K562 (cell line): Measurements from ENCODE around the gene NPM3. TPM values are rescaled to one million over a fixed set of nuclear protein-coding genes. Genes with fewer than 3 reads are reported as not detected.

Experiments
- ATAC-seq: fragments of 200-7000 bp; cut with Tn5 transposase; 3 replicates; pipeline ENCODE4 v1.9.1; 2020; ENCODE audit warnings: moderate library complexity
- BruUV-seq: library from RNA; stranded (reverse); fragments of 400-500 nt; replicated peaks from 2 replicates; lab custom pipeline; 2021; lab: Mats Ljungman, UMichigan
- CTCF ChIA-PET: fragments of 300-600 bp; formaldehyde crosslinking; extraction: SDS; loops from one replicate; lab custom pipeline; 2021; ENCODE audit warnings: low intra/inter-chr PET ratio; lab: Yijun Ruan, JAX
- POLR2A ChIA-PET: fragments of 300-600, 350-650 bp; sonication (Branson Sonifier 250); formaldehyde crosslinking; extraction: SDS; loops from one replicate; lab custom pipeline; 2021; ENCODE audit warnings: antibody characterized with exemption, inconsistent platforms; lab: Yijun Ruan, JAX
- DNase-seq, 4 experiments: peaks; one replicate each; pipeline versions ENCODE4 v3.0.0 to v3.0.0-alpha.2; 2011 to 2018; ENCODE audit warnings: low spot score in 3 of 4, mixed read lengths in 3 of 4; ENCODE audit errors: extremely low read depth in 1 of 4
- FAIRE-seq: peaks from 2 replicates; lab custom pipeline; 2011; peaks lifted over from hg19 to GRCh38; lab: Jason Lieb, UNC
- H2AFZ ChIP-seq: 2 replicates; pipeline ENCODE4 v1.6.0; 2011; ENCODE audit warnings: low read depth, low read length, control low read depth, inconsistent platforms
- H3K27ac ChIP-seq: fragments of 200-600 bp; 3 replicates; pipeline ENCODE4 v1.8.0; 2011; ENCODE audit warnings: low read depth, mild to moderate bottlenecking, control low read depth, inconsistent platforms, low read length, moderate library complexity, mixed read lengths; ENCODE audit errors: extremely low read depth
- H3K27me3 ChIP-seq, 2 experiments: fragments of 300-600 bp in 1 of 2; 2 replicates in 1 of 2; 3 replicates in 1 of 2; pipeline versions ENCODE4 v1.6.0 to v1.8.0; 2011; ENCODE audit warnings: inconsistent platforms in 2 of 2, low read length in 2 of 2, mild to moderate bottlenecking in 1 of 2, mixed read lengths in 1 of 2, moderate library complexity in 1 of 2; ENCODE audit not compliant: control insufficient read depth in 2 of 2, insufficient read depth in 2 of 2
- H3K36me3 ChIP-seq: fragments of 300-600 bp; 3 replicates; pipeline ENCODE4 v1.8.0; 2011; ENCODE audit warnings: mild to moderate bottlenecking, low read length, inconsistent platforms; ENCODE audit not compliant: control insufficient read depth, insufficient read depth
- H3K4me1 ChIP-seq, 2 experiments: fragments of 200-600 bp in 1 of 2; replicated peaks in 1 of 2; 2 replicates in 1 of 2; 3 replicates in 1 of 2; pipeline versions ENCODE4 v1.5.1 to v1.8.0; 2011; ENCODE audit warnings: inconsistent platforms in 2 of 2, low read length in 2 of 2, mild to moderate bottlenecking in 1 of 2, mixed read lengths in 1 of 2, moderate library complexity in 1 of 2; ENCODE audit not compliant: control insufficient read depth in 2 of 2, insufficient read depth in 2 of 2
- H3K4me2 ChIP-seq: 2 replicates; pipeline ENCODE4 v1.6.1; 2011; ENCODE audit warnings: low read length, control low read depth, inconsistent platforms, mixed read lengths; ENCODE audit not compliant: insufficient read depth
- H3K4me3 ChIP-seq: fragments of 200-600 bp; sonication (generic), shearing (Covaris generic); 2 replicates; pipeline ENCODE4 v1.5.1; 2016; ENCODE audit warnings: control low read depth, inconsistent platforms
- H3K79me2 ChIP-seq: fragments of 200-600 bp; 3 replicates; pipeline ENCODE4 v1.8.0; 2011; ENCODE audit warnings: low read length, inconsistent platforms; ENCODE audit not compliant: control insufficient read depth, insufficient read depth
- H3K9ac ChIP-seq, 2 experiments: 2 replicates each; pipeline versions ENCODE4 v1.6.0 to v1.6.1; 2011; ENCODE audit warnings: low read depth in 2 of 2, low read length in 2 of 2, control low read depth in 1 of 2, inconsistent platforms in 1 of 2, mild to moderate bottlenecking in 1 of 2, mixed read lengths in 1 of 2; ENCODE audit not compliant: insufficient read depth in 1 of 2
- H3K9me1 ChIP-seq: one replicate; pipeline ENCODE4 v1.6.0; 2011; ENCODE audit warnings: inconsistent platforms, mild to moderate bottlenecking, low read length, moderate library complexity; ENCODE audit not compliant: control insufficient read depth, insufficient read depth
- H3K9me3 ChIP-seq: replicated peaks from 2 replicates; pipeline ENCODE4 v1.5.1; 2011; ENCODE audit warnings: low read depth, low read length, inconsistent platforms; ENCODE audit not compliant: control insufficient read depth, insufficient read depth
- H4K20me1 ChIP-seq: replicated peaks from 2 replicates; pipeline ENCODE4 v1.6.1; 2011; ENCODE audit warnings: low read length, inconsistent platforms, mixed read lengths; ENCODE audit not compliant: control insufficient read depth, insufficient read depth
- ATF2 ChIP-seq: sonication (generic); formaldehyde crosslinking; IDR thresholded peaks from 2 replicates; pipeline ENCODE4 v1.8.1; 2022; ENCODE audit warnings: missing genetic modification reagents
- DLX4 ChIP-seq: fragments of 250-450 bp; sonication (Bioruptor Pico); IDR thresholded peaks from 2 replicates; pipeline ENCODE4 v1.6.1; 2021; ENCODE audit warnings: mild to moderate bottlenecking
- ESRRA ChIP-seq: fragments of 450-650 bp; IDR thresholded peaks from 2 replicates; pipeline ENCODE4 v1.6.1; 2014; ENCODE audit warnings: low read depth, mild to moderate bottlenecking, moderate library complexity, borderline replicate concordance
- L3MBTL2 ChIP-seq: fragments of 450-650 bp; IDR thresholded peaks from 2 replicates; pipeline ENCODE4 v1.6.1; 2016; ENCODE audit warnings: mild to moderate bottlenecking, moderate library complexity
- MYBL2 ChIP-seq, 2 experiments: fragments of 450-650 bp in 1 of 2; sonication (generic) in 1 of 2; formaldehyde crosslinking in 1 of 2; IDR thresholded peaks; 2 replicates each; pipeline versions ENCODE4 v1.6.1 to v1.8.1; 2017 to 2022; ENCODE audit warnings: borderline replicate concordance in 1 of 2, inconsistent platforms in 1 of 2, low read depth in 1 of 2, mild to moderate bottlenecking in 1 of 2, missing genetic modification reagents in 1 of 2, moderate library complexity in 1 of 2
- NUFIP1 ChIP-seq: fragments of 450-650 bp; IDR thresholded peaks from 2 replicates; pipeline ENCODE4 v1.6.1; 2018; ENCODE audit not compliant: partially characterized antibody
- PHF8 ChIP-seq: fragments of 200-600 bp; sonication (generic); IDR thresholded peaks from 2 replicates; pipeline ENCODE4 v1.6.1; 2012; ENCODE audit warnings: mixed run types, mild to moderate bottlenecking, inconsistent platforms, low read length, moderate library complexity, borderline replicate concordance
- PKNOX1 ChIP-seq: fragments of 450-650 bp; IDR thresholded peaks from 2 replicates; pipeline ENCODE4 v1.6.1; 2016
- RBM25 ChIP-seq: fragments of 200-400 bp; formaldehyde crosslinking; IDR thresholded peaks from 2 replicates; pipeline ENCODE4 v1.6.1; 2018; ENCODE audit warnings: low read length, low read depth, moderate library complexity; ENCODE audit not compliant: severe bottlenecking
- SETDB1 ChIP-seq: IDR thresholded peaks from one replicate; pipeline ENCODE4 v1.6.1; 2012; ENCODE audit warnings: low read length, control low read depth, inconsistent platforms
- STAG1 ChIP-seq: sonication (generic); formaldehyde crosslinking; IDR thresholded peaks from 2 replicates; pipeline ENCODE4 v1.5.0; 2020; ENCODE audit warnings: missing genetic modification reagents, borderline replicate concordance
- ZNF165 ChIP-seq: fragments of 250-450 bp; sonication (Bioruptor Pico); IDR thresholded peaks from 2 replicates; pipeline ENCODE4 v1.4.0; 2020; ENCODE audit warnings: borderline replicate concordance
- ZNF232 ChIP-seq: sonication (generic); formaldehyde crosslinking; IDR thresholded peaks from 2 replicates; pipeline ENCODE4 v1.8.0; 2022; ENCODE audit warnings: mild to moderate bottlenecking, missing genetic modification reagents
- WGBS: fragments of 100-300 bp; shearing (Covaris generic); methylation state at CpG from one replicate; pipeline ENCODE4 v1.1.6; 2016; ENCODE audit warnings: low coverage, mixed read lengths; ENCODE audit not compliant: insufficient coverage; ENCODE audit errors: missing lambda C conversion rate; 5-methylcytosine and 5-hydroxymethylcytosine counted together
- in situ Hi-C: fragments of 300-500 bp; cut with MboI; formaldehyde crosslinking; loops from 4 replicates; pipeline ENCODE4 v1.15.0; 2018; ENCODE audit warnings: inconsistent platforms, mixed read lengths
- intact Hi-C: fragments of 100-400 bp; cut with micrococcal nuclease; formaldehyde crosslinking; loops from 2 replicates; pipeline ENCODE4 v1.14.2; 2022
- polyA plus RNA-seq, 8 experiments: library from polyadenylated mRNA; depleted of rRNA in 4 of 8; stranded (reverse) in 5 of 8; unstranded in 3 of 8; fragments of >200 nt; fragmentation: Nextera tagmentation in 2 of 8; fragmentation: Illumina TruSeq in 1 of 8; extraction: Ambion mirVana in 2 of 8; extraction: Trizol in 1 of 8; gene quantifications; 2 replicates each; pipeline versions ENCODE4 v1.2.1 to v1.2.3, GENCODE V29; 2011 to 2014; ENCODE audit warnings: inconsistent platforms in 1 of 8, missing spikeins in 1 of 8
- total RNA-seq, 7 experiments: library from RNA; depleted of rRNA in 6 of 7; stranded (reverse); fragments of >200 nt in 6 of 7; fragmentation: Illumina TruSeq in 2 of 7; extraction: Trizol in 2 of 7; gene quantifications; 2 replicates each; pipeline versions ENCODE4 v1.2.1 to v1.2.3, GENCODE V29; 2011 to 2021; ENCODE audit warnings: low replicate concordance in 1 of 7

The NPM3 gene
- total and polyA plus RNA-seq, 9 of the 15 experiments (the other 6 are each of a cell fraction or from before 2014, with no cell fraction given) = 15.2 to 239 (median 114) TPM

- in situ Hi-C loops = no loop called here
- CTCF ChIA-PET = no interaction called here
- WGBS = 10% methylated on average over 2 of the region's 2 CpGs
- Histone ChIP-seq H3K4me3 (no peak overlapping the region), H3K27me3 (peaks cover 1 to 35% of the 10 kb centered on the region in 2 experiments; a peak in 2 of 5 replicates), H3K36me3 (no peaks in the 10 kb centered on the region), H3K27ac (no peak overlapping the region), H3K4me2 (no peak overlapping the region)
- no TSS peak for BruUV-seq
- FAIRE-seq = no peak
- TF ChIP-seq L3MBTL2 (no peak), RBM25 (peak; percentile 55), NUFIP1 (no peak), ESRRA (peak; percentile 51; the same call in 1 of the 2 replicates)
- TF ChIP-seq, all 486 proteins: peak for 2
- H3K79me2 ChIP-seq = no peaks in the 10 kb centered on the region
- no peak for DNase-seq
- no peaks in the 10 kb centered on the region for H3K9me1 ChIP-seq
- ATAC-seq = no peak
- POLR2A ChIA-PET = interaction anchor here (0.7 to 1.1 kb wide), 2 partner anchors 9 to 10 kb away, joined by 3 to 6 read pairs; no protein-coding TSS in a partner anchor
- no peak overlapping the region for H2AFZ ChIP-seq
- H4K20me1 ChIP-seq = no peaks in the 10 kb centered on the region
- H3K9me3 ChIP-seq = no peaks in the 10 kb centered on the region
- H3K4me1 ChIP-seq = no peaks in the 10 kb centered on the region
- H3K9ac ChIP-seq = no peak overlapping the region
- intact Hi-C loops = no loop called here
Measured at GRCh38 chr10:101758858-101759257, 24.4 kb downstream of the NPM3 start.

- CTCF ChIA-PET = no interaction called here
- POLR2A ChIA-PET = interaction anchor here (0.6 to 2.2 kb wide), 5 partner anchors 9 to 510 kb away, joined by 3 to 8 read pairs (median 3); no protein-coding TSS in a partner anchor
- Histone ChIP-seq H3K4me2 (no peak overlapping the region), H2AFZ (no peak overlapping the region; the same call in 1 of the 2 replicates), H3K27me3 (peaks cover 0 to 4% of the 10 kb centered on the region in 2 experiments; a peak in 1 of 5 replicates), H3K36me3 (no peaks in the 10 kb centered on the region), H3K9ac (no peak overlapping the region), H3K27ac (no peak overlapping the region), H4K20me1 (no peaks in the 10 kb centered on the region), H3K9me1 (no peaks in the 10 kb centered on the region), H3K79me2 (no peaks in the 10 kb centered on the region), H3K9me3 (no peaks in the 10 kb centered on the region), H3K4me1 (peaks cover 5 to 19% of the 10 kb centered on the region in 2 experiments; a peak in 4 of 5 replicates), H3K4me3 (no peak overlapping the region)
- 33% methylated on average over 3 of the region's 3 CpGs for WGBS
- DNase-seq = no peak
- ATAC-seq = no peak
- in situ Hi-C loops (no loop called here), intact Hi-C loops (no loop called here)
- no TSS peak for BruUV-seq
- FAIRE-seq = no peak
- TF ChIP-seq L3MBTL2 = no peak
- TF ChIP-seq ZNF232 (CRISPR knock-in tag) = no peak
- TF ChIP-seq SETDB1 = no peak
- no peak for TF ChIP-seq MYBL2 (IDR thresholded peaks at IDR 0.05; ENCODE audit: low read depth)
- no peak for TF ChIP-seq MYBL2 (CRISPR knock-in tag; IDR thresholded peaks at IDR 0.05; ENCODE audit: borderline replicate concordance)
- TF ChIP-seq ZNF165 = no peak
- TF ChIP-seq STAG1 (CRISPR knock-in tag) = no peak
- TF ChIP-seq DLX4 (CRISPR knock-in tag) = no peak
- TF ChIP-seq PHF8 = no peak
- TF ChIP-seq PKNOX1 = no peak
- no peak for TF ChIP-seq ATF2 (CRISPR knock-in tag)
Measured at GRCh38 chr10:101752241-101752640, 31.0 kb downstream of the NPM3 start.
